Heart right ventricle (tissue), 16 donors: ENCODE results near the gene CFAP52. TPM values are rescaled to one million over a fixed set of nuclear protein-coding genes. Genes with fewer than 3 reads are reported as not detected.

Source experiments
- ATAC-seq, 8 donors: fragments of 200-7000 bp; cut with Tn5 transposase; one replicate each; pipeline ENCODE4 v1.9.1; 2020; ENCODE audit warnings: mild to moderate bottlenecking in 8 of 8, moderate library complexity in 8 of 8, moderate number of reproducible peaks in 1 of 8
- DNase-seq, 2 donors: peaks; one replicate each; pipeline ENCODE4 v3.0.0-alpha.2; 2020
- H3K27ac ChIP-seq, 10 donors: fragments of 200-600 bp; sonication (generic) in 2 of 10; one replicate each; pipeline versions ENCODE4 v1.5.0 to v1.8.0; 2020 to 2022; ENCODE audit warnings: mild to moderate bottlenecking in 3 of 10
- H3K27me3 ChIP-seq, 7 donors: fragments of 200-600 bp; one replicate each; pipeline ENCODE4 v1.8.0; 2021 to 2022; ENCODE audit warnings: mild to moderate bottlenecking in 2 of 7
- H3K36me3 ChIP-seq, 9 donors: fragments of 200-600 bp; sonication (generic) in 1 of 9; one replicate each; pipeline versions ENCODE4 v1.5.0 to v1.8.0; 2020 to 2022; ENCODE audit warnings: mild to moderate bottlenecking in 2 of 9
- H3K4me1 ChIP-seq, 9 donors: fragments of 200-600 bp; sonication (generic) in 1 of 9; one replicate each; pipeline versions ENCODE4 v1.5.0 to v1.8.0; 2020 to 2022; ENCODE audit warnings: mild to moderate bottlenecking in 4 of 9
- H3K4me3 ChIP-seq, 10 donors: fragments of 200-600 bp; sonication (generic) in 2 of 10; one replicate each; pipeline versions ENCODE4 v1.5.0 to v1.8.0; 2020 to 2022; ENCODE audit warnings: mild to moderate bottlenecking in 7 of 10, moderate library complexity in 2 of 10
- H3K9me3 ChIP-seq, 11 donors: fragments of 200-600 bp in 10 of 11; sonication (generic) in 2 of 11; one replicate each; pipeline versions ENCODE4 v1.5.0 to v1.8.0; 2013 to 2022; ENCODE audit warnings: mild to moderate bottlenecking in 2 of 11, control low read depth in 1 of 11, moderate library complexity in 1 of 11
- WGBS, 2 donors: extraction: QIAGEN DNeasy Blood & Tissue Kit; methylation state at CpG; one replicate each; pipeline ENCODE4 v1.1.7; 2013; ENCODE audit warnings: inconsistent platforms in 1 of 2; 5-methylcytosine and 5-hydroxymethylcytosine counted together
- intact Hi-C, 10 donors: fragments of 100-400 bp; cut with DNase I; formaldehyde crosslinking; loops; one replicate each; pipeline versions ENCODE4 v1.11.1 to v1.14.2; 2022
- long read RNA-seq, 3 donors: library from polyadenylated mRNA; unstranded; transcript quantifications; one replicate each; pipeline ENCODE4 v2.0.0, GENCODE V29; 2020 to 2021
- polyA plus RNA-seq, 2 donors: library from polyadenylated mRNA; stranded (reverse); fragments of 200-250 nt; gene quantifications; one replicate each; pipeline ENCODE4 v1.2.3, GENCODE V29; 2013
- total RNA-seq, 10 donors: library from RNA; stranded (reverse); fragmentation: NEBNext Ultra II Directional in 3 of 10; extraction: Animal tissue kit (Norgen Biotek cat#: 25700) in 3 of 10; gene quantifications; one replicate each; pipeline versions ENCODE4 v1.2.1 to v1.2.4, GENCODE V29; 2021 to 2023
- TF ChIP-seq, protein P1 (sequence below), 9 donors: fragments of 200-600 bp; sonication (generic) in 2 of 9; IDR thresholded peaks; one replicate each; pipeline versions ENCODE4 v1.5.0 to v1.8.0; 2021 to 2022; ENCODE audit warnings: antibody characterized with exemption in 9 of 9, mild to moderate bottlenecking in 5 of 9, moderate library complexity in 1 of 9
- donor health status: Arrhythmogenic right ventricular cardiomyopathy.
- donor health status: ischemic (EF 13 %, LVEDD 7.1; RV severe dilation, severe dysfunction).
- donor health status: healthy with polysubstance abuse.
- donor health status: DM: no; HTN: yes; CAD: no.
- donor health status: DM: no; HTN: no; CAD: no.
- donor health status: ischemic (EF 25% LVEDD 6.9; RV normal size, moderate dysfunction).
- donor health status: ischemic (EF 25% LVEDD 5.7; RV mildly dilated, moderate dysfunction).
- donor health status: healthy.
- donor health status: DM: yes; HTN: yes; CAD: no.
- donor health status: Ischemic cardiomyopathy.
- donor health status: ischemic (EF 35%, LVEDD 5.7; RV mildly dilated, moderate dysfunction).
- donor health status: nonischemic (EF 11% LVEDD 7.7; RV severe dilation, severe dysfunction).
- donor health status: DM: yes; HTN: yes; CAD: no.
- donor health status: PGD.
- donor health status: ischemic (EF 29% LVEDD 5.4; RV normal size, mild dysfunction).
- donor health status: nonischemic (EF 23%, LVEDD 6.1; RV moderate dilation, normal function).

Gene CFAP52, protein sequence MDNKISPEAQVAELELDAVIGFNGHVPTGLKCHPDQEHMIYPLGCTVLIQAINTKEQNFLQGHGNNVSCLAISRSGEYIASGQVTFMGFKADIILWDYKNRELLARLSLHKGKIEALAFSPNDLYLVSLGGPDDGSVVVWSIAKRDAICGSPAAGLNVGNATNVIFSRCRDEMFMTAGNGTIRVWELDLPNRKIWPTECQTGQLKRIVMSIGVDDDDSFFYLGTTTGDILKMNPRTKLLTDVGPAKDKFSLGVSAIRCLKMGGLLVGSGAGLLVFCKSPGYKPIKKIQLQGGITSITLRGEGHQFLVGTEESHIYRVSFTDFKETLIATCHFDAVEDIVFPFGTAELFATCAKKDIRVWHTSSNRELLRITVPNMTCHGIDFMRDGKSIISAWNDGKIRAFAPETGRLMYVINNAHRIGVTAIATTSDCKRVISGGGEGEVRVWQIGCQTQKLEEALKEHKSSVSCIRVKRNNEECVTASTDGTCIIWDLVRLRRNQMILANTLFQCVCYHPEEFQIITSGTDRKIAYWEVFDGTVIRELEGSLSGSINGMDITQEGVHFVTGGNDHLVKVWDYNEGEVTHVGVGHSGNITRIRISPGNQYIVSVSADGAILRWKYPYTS
- total RNA-seq (under 1 TPM in 1 of 10 donors, not detected in 9; 0.23 TPM), polyA plus RNA-seq (not detected)
- long read RNA-seq, donor 1, partial matches to known transcripts, result 1 of 1 reads
- long read RNA-seq, donor 1, other reads (novel, unspliced or antisense), result 0 of 1 reads
- long read RNA-seq, donor 2, result 0 reads
- long read RNA-seq, donor 3, result 0 reads

DNA sequence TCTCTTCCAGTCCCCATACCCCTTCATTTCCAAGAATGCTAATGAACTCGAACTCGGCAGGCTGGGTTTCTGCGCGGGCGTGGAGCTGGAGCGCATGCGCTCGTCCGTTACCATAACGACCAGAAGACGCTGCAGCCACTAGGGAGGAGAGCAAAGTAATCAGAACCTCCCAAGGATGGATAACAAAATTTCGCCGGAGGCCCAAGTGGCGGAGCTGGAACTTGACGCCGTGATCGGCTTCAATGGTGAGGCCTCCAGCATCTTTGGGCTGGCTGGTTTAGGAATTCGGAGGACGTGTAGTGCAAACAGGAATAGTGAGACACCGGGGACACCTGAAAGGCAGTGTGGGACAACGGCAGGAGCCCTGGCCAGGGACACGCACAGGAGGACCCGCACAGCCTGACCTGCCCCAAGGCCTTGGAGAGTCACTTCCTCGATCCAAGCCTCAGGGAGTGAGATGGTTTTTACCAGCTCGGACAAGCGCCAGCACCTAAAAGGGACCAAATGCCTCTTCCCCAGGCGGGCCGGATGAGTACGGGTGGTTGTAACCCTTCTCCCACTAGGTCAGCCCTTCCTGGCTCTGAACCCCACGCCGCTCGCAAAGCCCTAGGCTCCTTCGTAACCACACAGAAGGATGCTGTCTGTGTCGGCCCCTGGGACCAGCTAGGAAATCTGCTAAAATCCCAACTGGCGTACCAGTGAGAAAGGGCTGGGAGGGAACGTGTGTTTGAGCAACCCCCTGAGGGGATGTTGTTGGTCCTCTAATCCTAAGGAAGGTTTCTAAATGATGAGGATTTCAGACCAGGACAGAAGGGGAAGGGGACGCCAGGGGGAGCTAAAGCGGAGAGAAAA is at the start of gene CFAP52:
CFAP52 (plus strand) TSS at position 122 of the 852 bp plus-strand sequence; CDS start at position 176, 54 bp downstream.
- H3K36me3 ChIP-seq, result no peaks in the 10 kb centered on the region
- 3 to 4% methylated on average over 38 of the region's 38 CpGs for WGBS, 2 donors
- H3K27me3 ChIP-seq, result no peaks in the 10 kb centered on the region
- peak; percentile 72 to 96 (median 87) for ATAC-seq
- H3K27ac ChIP-seq, result peak within 1 kb of the TSS in 9 of 10 donors; percentile 13 to 86 (median 61)
- H3K4me1 ChIP-seq, result peaks cover 0 to 32% (median 22%) of the 10 kb centered on the region in 9 donors
- intact Hi-C loops, result loop anchor here in 1 of 10 donors (5.0 kb wide), 1 partner anchor 1041 kb away; no protein-coding TSS in a partner anchor
- peak within 1 kb of the TSS; percentile 48 to 98 (median 74) for H3K4me3 ChIP-seq
- DNase-seq, result peak; percentile 69 to 80
- no peaks in the 10 kb centered on the region for H3K9me3 ChIP-seq
- TF ChIP-seq, protein P1, sequence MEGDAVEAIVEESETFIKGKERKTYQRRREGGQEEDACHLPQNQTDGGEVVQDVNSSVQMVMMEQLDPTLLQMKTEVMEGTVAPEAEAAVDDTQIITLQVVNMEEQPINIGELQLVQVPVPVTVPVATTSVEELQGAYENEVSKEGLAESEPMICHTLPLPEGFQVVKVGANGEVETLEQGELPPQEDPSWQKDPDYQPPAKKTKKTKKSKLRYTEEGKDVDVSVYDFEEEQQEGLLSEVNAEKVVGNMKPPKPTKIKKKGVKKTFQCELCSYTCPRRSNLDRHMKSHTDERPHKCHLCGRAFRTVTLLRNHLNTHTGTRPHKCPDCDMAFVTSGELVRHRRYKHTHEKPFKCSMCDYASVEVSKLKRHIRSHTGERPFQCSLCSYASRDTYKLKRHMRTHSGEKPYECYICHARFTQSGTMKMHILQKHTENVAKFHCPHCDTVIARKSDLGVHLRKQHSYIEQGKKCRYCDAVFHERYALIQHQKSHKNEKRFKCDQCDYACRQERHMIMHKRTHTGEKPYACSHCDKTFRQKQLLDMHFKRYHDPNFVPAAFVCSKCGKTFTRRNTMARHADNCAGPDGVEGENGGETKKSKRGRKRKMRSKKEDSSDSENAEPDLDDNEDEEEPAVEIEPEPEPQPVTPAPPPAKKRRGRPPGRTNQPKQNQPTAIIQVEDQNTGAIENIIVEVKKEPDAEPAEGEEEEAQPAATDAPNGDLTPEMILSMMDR (IDR thresholded peaks at IDR 0.05), result peak; percentile 39 to 83 (median 66)

DNA sequence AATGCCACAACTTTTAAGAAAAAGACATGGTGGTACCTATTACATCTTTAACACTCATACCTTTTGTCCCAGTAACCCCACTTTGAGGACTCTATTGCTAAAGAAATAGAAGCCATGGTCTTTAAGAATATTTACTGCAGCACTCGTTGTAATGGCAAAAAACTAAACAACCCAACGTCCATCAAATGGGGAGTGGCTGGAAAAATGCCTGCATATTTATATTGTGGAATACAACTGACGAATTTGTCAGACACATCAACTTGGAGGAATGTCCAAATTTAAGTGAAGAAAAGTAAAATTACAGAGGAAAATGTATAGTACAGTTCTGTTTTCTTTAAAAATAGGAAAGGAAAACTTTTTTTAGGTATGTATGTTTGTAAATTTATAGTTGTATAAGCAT is 48.7 kb upstream of the CFAP52 start:
- DNase-seq, result no peak
- ATAC-seq, result no peak
- no peaks in the 10 kb centered on the region for H3K4me1 ChIP-seq
- no peaks in the 10 kb centered on the region for H3K9me3 ChIP-seq
- intact Hi-C loops, result loop anchor here in 6 of 10 donors (2.0 to 10.0 kb wide), 6 partner anchors 233 to 537 kb away; no protein-coding TSS in a partner anchor
- WGBS, 2 donors, result 70 to 78% methylated on average over 3 of the region's 3 CpGs
- H3K36me3 ChIP-seq, result peaks cover 0 to 8% (median 0%) of the 10 kb centered on the region in 9 donors
- TF ChIP-seq, protein P1 (IDR thresholded peaks at IDR 0.05), result no peak
- H3K27me3 ChIP-seq, result no peaks in the 10 kb centered on the region
- no peak overlapping the region for H3K4me3 ChIP-seq
- no peak overlapping the region for H3K27ac ChIP-seq

DNA sequence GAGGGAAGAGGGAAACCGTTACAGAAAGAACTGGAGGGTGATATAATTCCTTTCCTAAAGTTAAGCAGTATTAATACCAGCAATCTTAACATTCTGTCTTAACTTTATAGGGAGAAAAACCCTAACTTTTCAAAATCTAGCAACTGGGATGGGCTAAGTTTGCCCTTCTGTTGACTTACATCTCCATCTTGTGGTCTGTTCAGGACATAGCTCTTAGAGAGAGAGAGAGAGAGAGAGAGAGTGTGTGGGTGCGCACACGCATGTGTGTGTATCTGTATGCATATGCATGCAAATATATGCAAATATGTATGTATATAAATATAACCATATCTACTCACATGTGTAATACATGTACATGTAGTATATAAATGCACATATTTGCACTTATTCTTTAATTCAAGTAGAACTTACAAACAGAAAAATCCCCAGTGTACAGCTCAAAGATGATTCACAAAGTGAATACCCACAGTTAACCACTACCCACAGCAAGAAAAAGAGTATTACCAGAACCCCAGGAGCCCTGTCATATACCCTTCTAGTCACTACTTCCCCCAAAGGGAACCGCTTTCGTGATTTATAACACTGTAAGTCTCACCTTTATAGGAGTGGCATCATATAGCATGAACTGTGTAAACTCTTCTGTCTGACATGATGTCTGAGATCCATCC is 47.3 kb upstream of the CFAP52 start:
- Histone ChIP-seq H3K4me1 (no peaks in the 10 kb centered on the region), H3K27ac (no peak overlapping the region), H3K27me3 (no peaks in the 10 kb centered on the region), H3K4me3 (no peak overlapping the region), H3K9me3 (no peaks in the 10 kb centered on the region), H3K36me3 (peaks cover 0 to 8% (median 0%) of the 10 kb centered on the region in 9 donors)
- 66 to 69% methylated on average over 5 of the region's 5 CpGs for WGBS, 2 donors
- peak in 1 of 8 donors; percentile 64 for ATAC-seq
- intact Hi-C loops, result loop anchor here in 6 of 10 donors (2.0 to 10.0 kb wide), 6 partner anchors 234 to 538 kb away; no protein-coding TSS in a partner anchor
- DNase-seq, result no peak
- TF ChIP-seq, protein P1 (IDR thresholded peaks at IDR 0.05), result peak in 7 of 9 donors; percentile 23 to 62 (median 46)
